Breast epithelium (tissue), 4 donors: Measurements from ENCODE around the gene PRRX1. TPM values are rescaled to one million over a fixed set of nuclear protein-coding genes. Genes with fewer than 3 reads are reported as not detected.

ENCODE experiments used
- DNase-seq, 2 donors: peaks; one replicate each; pipeline ENCODE4 v3.0.0-alpha.2; 2019; ENCODE audit warnings: low spot score in 2 of 2
- H3K27ac ChIP-seq, 2 donors: fragments of 200-600 bp; sonication (generic) in 1 of 2; one replicate each; pipeline ENCODE4 v1.5.1; 2016 to 2019; ENCODE audit warnings: mild to moderate bottlenecking in 1 of 2
- H3K27me3 ChIP-seq, 2 donors: fragments of 200-600 bp; sonication (generic) in 1 of 2; one replicate each; pipeline versions ENCODE4 v1.5.1 to v1.6.0; 2017 to 2019; ENCODE audit warnings: control low read depth in 1 of 2, mild to moderate bottlenecking in 1 of 2
- H3K36me3 ChIP-seq: fragments of 200-600 bp; one replicate; pipeline ENCODE4 v1.5.1; 2019
- H3K4me1 ChIP-seq, 2 donors: fragments of 200-600 bp; sonication (generic); one replicate each; pipeline ENCODE4 v1.5.1; 2016 to 2019; ENCODE audit warnings: control low read depth in 1 of 2
- H3K4me3 ChIP-seq, 3 donors: fragments of 200-600 bp; sonication (generic); 1 replicate in 2 of 3; 2 replicates in 1 of 3; pipeline ENCODE4 v1.5.1; 2016 to 2019; ENCODE audit warnings: mild to moderate bottlenecking in 3 of 3, moderate library complexity in 2 of 3
- H3K9me3 ChIP-seq, 2 donors: fragments of 200-600 bp; sonication (generic) in 1 of 2; one replicate each; pipeline ENCODE4 v1.5.1; 2016 to 2019; ENCODE audit warnings: control low read depth in 1 of 2
- POLR2A ChIP-seq: fragments of 450-650 bp; IDR thresholded peaks from one replicate; pipeline ENCODE4 v1.6.1; 2016; ENCODE audit warnings: antibody characterized with exemption, mild to moderate bottlenecking, moderate library complexity
- POLR2AphosphoS5 ChIP-seq, 3 donors: sonication (generic); formaldehyde crosslinking; IDR thresholded peaks; one replicate each; pipeline ENCODE4 v1.6.1; 2017; ENCODE audit warnings: antibody characterized with exemption in 3 of 3
- intact Hi-C: fragments of 100-400 bp; cut with DNase I; formaldehyde crosslinking; loops from one replicate; pipeline ENCODE4 v1.15.1; 2023; ENCODE audit warnings: low total_unique reads
- total RNA-seq, 3 donors: library from RNA; depleted of rRNA; stranded (reverse); fragments of >200 nt; gene quantifications; one replicate each; pipeline ENCODE4 v1.1.0, GENCODE V29; 2016
- TF ChIP-seq, protein P1 (sequence below), 3 donors: fragments of 450-650 bp; IDR thresholded peaks; one replicate each; pipeline ENCODE4 v1.5.1; 2016 to 2017; ENCODE audit warnings: antibody characterized with exemption in 3 of 3, mild to moderate bottlenecking in 3 of 3, moderate library complexity in 3 of 3

Gene PRRX1
- total RNA-seq, 3 donors from 2014 or later: 48.9 to 75.7 (median 73.1) TPM

DNA sequence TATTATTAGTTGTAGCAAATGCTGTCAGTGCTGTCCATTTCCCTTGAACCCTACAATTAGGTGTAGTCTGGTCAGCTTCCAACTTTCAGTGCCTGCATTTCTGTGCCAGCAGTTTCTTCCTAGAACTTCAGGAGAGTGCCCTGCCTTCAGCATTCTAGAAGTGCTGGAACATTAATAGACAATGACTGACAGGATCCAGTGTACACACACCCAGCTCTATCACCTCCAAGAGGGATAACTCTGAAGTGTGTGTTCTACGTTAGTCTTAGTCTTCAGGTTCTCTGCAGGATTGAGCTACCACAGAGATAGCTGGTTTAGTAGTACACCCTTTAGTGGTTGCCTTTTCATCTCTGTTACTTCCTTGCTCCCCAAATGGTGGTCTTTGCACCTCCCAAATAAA, 61.4 kb downstream of the PRRX1 start:
- no peak for DNase-seq
- no peaks in the 10 kb centered on the region for H3K4me1 ChIP-seq
- intact Hi-C loops: no loop called here

DNA sequence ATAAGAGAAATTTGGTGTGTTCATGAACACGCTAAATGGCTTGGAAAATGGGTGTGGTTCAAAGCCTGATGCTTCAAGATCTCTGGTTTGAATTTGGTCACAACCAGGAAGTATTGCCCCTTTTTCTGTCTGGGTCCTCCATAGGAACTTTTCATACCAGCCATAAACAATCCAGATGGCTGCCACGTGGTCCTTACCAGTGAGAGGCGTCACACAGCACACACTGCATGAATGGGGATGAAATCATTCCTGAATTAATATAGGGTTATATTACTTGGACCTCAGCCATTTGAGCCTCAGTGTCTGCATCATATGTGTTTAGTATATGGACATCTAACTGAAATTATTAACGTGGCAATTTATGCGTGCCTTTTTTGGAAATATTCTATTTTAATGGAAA, 64.0 kb downstream of the PRRX1 start:
- TF ChIP-seq POLR2A (no peak), POLR2AphosphoS5 (IDR thresholded peaks at IDR 0.05) (no peak)
- TF ChIP-seq, protein P1, sequence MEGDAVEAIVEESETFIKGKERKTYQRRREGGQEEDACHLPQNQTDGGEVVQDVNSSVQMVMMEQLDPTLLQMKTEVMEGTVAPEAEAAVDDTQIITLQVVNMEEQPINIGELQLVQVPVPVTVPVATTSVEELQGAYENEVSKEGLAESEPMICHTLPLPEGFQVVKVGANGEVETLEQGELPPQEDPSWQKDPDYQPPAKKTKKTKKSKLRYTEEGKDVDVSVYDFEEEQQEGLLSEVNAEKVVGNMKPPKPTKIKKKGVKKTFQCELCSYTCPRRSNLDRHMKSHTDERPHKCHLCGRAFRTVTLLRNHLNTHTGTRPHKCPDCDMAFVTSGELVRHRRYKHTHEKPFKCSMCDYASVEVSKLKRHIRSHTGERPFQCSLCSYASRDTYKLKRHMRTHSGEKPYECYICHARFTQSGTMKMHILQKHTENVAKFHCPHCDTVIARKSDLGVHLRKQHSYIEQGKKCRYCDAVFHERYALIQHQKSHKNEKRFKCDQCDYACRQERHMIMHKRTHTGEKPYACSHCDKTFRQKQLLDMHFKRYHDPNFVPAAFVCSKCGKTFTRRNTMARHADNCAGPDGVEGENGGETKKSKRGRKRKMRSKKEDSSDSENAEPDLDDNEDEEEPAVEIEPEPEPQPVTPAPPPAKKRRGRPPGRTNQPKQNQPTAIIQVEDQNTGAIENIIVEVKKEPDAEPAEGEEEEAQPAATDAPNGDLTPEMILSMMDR (IDR thresholded peaks at IDR 0.05): no peak
- no peaks in the 10 kb centered on the region for H3K9me3 ChIP-seq
- no peak for DNase-seq
- no peak overlapping the region for H3K27ac ChIP-seq
- H3K36me3 ChIP-seq: no peaks in the 10 kb centered on the region
- H3K27me3 ChIP-seq: no peaks in the 10 kb centered on the region
- no peaks in the 10 kb centered on the region for H3K4me1 ChIP-seq
- intact Hi-C loops: no loop called here
- H3K4me3 ChIP-seq: no peak overlapping the region

More for the DNA sequence above, 61.4 kb downstream of the PRRX1 start:
- no peak for TF ChIP-seq POLR2A
- TF ChIP-seq, protein P1 (IDR thresholded peaks at IDR 0.05): no peak
- H3K36me3 ChIP-seq: no peaks in the 10 kb centered on the region
- H3K9me3 ChIP-seq: no peaks in the 10 kb centered on the region
- H3K27ac ChIP-seq: no peak overlapping the region
- no peaks in the 10 kb centered on the region for H3K27me3 ChIP-seq
- H3K4me3 ChIP-seq: no peak overlapping the region

DNA sequence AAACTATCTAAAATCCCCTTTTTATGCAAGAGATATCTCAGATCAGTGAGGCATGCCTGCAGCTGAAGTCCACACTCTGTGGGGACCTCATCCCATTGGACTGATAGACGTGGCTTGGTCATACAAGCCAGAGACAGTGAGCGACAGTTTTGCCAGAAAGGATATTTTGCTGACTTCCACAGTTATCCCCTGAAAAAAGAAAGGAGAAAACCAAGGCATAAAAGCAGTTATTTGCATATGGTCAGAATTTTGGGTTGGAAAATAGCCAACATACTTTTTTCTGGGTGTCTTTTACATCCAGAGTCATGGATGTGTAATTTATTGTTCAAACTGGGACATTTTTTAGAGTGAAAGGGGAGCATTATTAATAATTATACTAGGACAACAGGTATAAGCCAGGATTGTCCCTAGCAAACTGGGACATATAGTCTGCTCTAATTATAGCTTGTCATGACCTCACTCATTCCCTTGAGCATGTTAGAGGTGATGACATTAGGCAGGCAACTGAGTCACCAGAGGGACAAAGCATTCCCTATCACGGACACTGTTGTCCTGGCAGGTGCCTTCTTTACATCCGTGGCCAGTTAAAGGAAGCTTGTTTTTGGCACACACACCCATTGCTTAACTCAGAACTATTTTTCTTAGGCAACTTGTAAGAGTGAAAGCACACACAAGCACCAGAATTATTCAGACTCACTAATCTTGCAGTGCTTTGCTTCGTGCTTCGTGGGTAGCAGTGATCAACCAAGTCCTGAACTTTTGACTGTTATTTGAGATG, 65.5 kb downstream of the PRRX1 start:
- intact Hi-C loops: no loop called here
- no peak overlapping the region for H3K4me3 ChIP-seq
- no peaks in the 10 kb centered on the region for H3K4me1 ChIP-seq
- H3K27me3 ChIP-seq: no peaks in the 10 kb centered on the region
- no peaks in the 10 kb centered on the region for H3K36me3 ChIP-seq
- H3K27ac ChIP-seq: peak overlapping the region; percentile 25 to 80
- TF ChIP-seq, protein P1 (IDR thresholded peaks at IDR 0.05): no peak
- TF ChIP-seq POLR2A (no peak), POLR2AphosphoS5 (IDR thresholded peaks at IDR 0.05) (no peak)
- H3K9me3 ChIP-seq: no peaks in the 10 kb centered on the region
- no peak for DNase-seq

DNA sequence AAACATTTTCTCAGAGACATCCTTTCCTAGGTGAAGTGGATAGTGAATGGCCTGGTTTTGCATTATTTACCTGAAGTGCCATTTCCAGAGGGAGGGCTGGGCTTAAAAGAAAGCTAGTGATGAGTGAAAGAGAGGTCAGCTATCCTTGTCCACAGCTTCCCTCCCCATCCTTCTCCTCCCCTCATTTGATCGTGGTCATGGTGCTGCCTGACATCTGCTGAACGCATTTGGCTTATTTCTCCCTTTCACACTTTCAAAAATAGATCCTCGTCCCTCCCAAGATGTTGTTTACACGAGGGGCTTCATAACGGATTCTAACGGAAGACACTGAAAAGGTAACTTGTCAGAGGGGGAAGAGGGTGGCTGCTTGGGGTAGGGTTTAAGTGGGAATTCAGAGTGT, 66.1 kb downstream of the PRRX1 start:
- Histone ChIP-seq H3K9me3 (no peaks in the 10 kb centered on the region), H3K27ac (peak overlapping the region; percentile 25 to 80), H3K36me3 (no peaks in the 10 kb centered on the region), H3K27me3 (no peaks in the 10 kb centered on the region), H3K4me1 (no peaks in the 10 kb centered on the region), H3K4me3 (no peak overlapping the region)
- TF ChIP-seq POLR2A: no peak
- TF ChIP-seq POLR2AphosphoS5 (IDR thresholded peaks at IDR 0.05): no peak
- TF ChIP-seq, protein P1 (IDR thresholded peaks at IDR 0.05): no peak
- intact Hi-C loops: no loop called here
- no peak for DNase-seq

DNA sequence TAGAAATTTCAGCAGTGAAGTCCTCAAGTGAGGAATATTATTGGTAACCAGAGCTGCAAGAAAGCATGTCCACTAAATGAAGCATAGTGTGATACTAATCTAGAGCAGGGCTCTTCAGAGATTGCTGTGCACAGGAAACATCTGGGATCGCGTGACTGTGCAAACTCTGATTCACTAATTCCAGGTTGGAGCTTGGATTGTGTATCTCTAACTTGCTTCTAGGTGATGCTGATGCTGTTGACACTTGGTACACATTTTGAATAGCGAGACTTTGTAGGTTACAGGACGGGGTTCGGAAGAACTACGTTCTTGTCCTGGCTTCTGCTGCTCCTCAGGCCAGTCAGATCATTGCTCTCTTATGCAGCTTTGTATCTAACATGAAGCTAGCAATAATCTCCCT, 66.5 kb downstream of the PRRX1 start:
- Histone ChIP-seq H3K4me3 (no peak overlapping the region), H3K9me3 (no peaks in the 10 kb centered on the region), H3K36me3 (no peaks in the 10 kb centered on the region), H3K27me3 (no peaks in the 10 kb centered on the region), H3K27ac (peak overlapping the region in 1 of 2 donors; percentile 80), H3K4me1 (no peaks in the 10 kb centered on the region)
- TF ChIP-seq, protein P1 (IDR thresholded peaks at IDR 0.05): no peak
- TF ChIP-seq POLR2A (no peak), POLR2AphosphoS5 (IDR thresholded peaks at IDR 0.05) (no peak)
- DNase-seq: no peak
- intact Hi-C loops: no loop called here
